Progenitor cell of endocrine pancreas (in vitro differentiated cells): Measurements from ENCODE around the gene BEND2. TPM values are rescaled to one million over a fixed set of nuclear protein-coding genes. Genes with fewer than 3 reads are reported as not detected.

Experiments
- DNase-seq: peaks from one replicate; pipeline ENCODE4 v3.0.0; 2021; ENCODE audit warnings: low spot score; ENCODE audit not compliant: unreplicated experiment
- H3K27ac Mint-ChIP-seq: 2 replicates; pipeline ENCODE4 v1.8.0; 2021; ENCODE audit warnings: mild to moderate bottlenecking, moderate library complexity, mixed read lengths
- H3K27me3 Mint-ChIP-seq: 2 replicates; pipeline ENCODE4 v1.8.0; 2021; ENCODE audit warnings: mixed read lengths
- H3K36me3 Mint-ChIP-seq: 2 replicates; pipeline ENCODE4 v1.8.0; 2022; ENCODE audit warnings: mixed read lengths; ENCODE audit not compliant: insufficient read depth
- H3K4me1 Mint-ChIP-seq: 2 replicates; pipeline ENCODE4 v1.8.0; 2021; ENCODE audit warnings: low read depth, mixed read lengths
- H3K4me3 Mint-ChIP-seq: 2 replicates; pipeline ENCODE4 v1.8.0; 2021; ENCODE audit warnings: low read depth, mild to moderate bottlenecking, moderate library complexity, mixed read lengths
- H3K9me3 Mint-ChIP-seq: 2 replicates; pipeline ENCODE4 v1.8.0; 2021; ENCODE audit warnings: low read depth, mixed read lengths
- total RNA-seq: library from RNA; stranded (reverse); gene quantifications from 2 replicates; pipeline ENCODE4 v1.2.1, GENCODE V29; 2021
- TF ChIP-seq, protein P1 (sequence below): fragments of 200-600 bp; sonication (generic); IDR thresholded peaks from one replicate; pipeline ENCODE4 v1.5.0; 2021; ENCODE audit warnings: antibody characterized with exemption, mild to moderate bottlenecking; ENCODE audit not compliant: unreplicated experiment

Gene BEND2
- total RNA-seq, 1 donor from 2014 or later, result not detected

DNA sequence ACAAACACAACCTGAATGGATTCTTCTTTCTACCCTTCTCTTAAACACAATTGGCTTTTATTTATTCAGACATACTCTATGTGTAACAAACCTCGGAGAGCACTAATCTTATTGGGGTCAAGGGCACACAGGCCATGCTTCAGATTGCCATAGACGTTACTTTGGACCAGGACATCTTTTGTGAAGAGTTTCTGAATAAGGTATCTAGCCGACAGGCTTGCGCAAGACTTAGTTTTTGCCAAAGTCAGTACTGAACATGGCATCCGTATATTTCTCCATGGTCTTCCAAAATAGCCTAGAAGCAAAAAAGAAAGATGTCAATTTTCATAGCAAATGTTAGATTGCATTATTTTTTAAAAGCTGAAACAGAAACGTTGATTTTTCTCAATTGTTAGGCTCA, 49.8 kb downstream of the BEND2 start:
- H3K4me1 Mint-ChIP-seq, result no peaks in the 10 kb centered on the region
- no peaks in the 10 kb centered on the region for H3K36me3 Mint-ChIP-seq
- no peak for DNase-seq
- H3K4me3 Mint-ChIP-seq, result no peak overlapping the region
- H3K9me3 Mint-ChIP-seq, result no peaks in the 10 kb centered on the region
- TF ChIP-seq, protein P1, sequence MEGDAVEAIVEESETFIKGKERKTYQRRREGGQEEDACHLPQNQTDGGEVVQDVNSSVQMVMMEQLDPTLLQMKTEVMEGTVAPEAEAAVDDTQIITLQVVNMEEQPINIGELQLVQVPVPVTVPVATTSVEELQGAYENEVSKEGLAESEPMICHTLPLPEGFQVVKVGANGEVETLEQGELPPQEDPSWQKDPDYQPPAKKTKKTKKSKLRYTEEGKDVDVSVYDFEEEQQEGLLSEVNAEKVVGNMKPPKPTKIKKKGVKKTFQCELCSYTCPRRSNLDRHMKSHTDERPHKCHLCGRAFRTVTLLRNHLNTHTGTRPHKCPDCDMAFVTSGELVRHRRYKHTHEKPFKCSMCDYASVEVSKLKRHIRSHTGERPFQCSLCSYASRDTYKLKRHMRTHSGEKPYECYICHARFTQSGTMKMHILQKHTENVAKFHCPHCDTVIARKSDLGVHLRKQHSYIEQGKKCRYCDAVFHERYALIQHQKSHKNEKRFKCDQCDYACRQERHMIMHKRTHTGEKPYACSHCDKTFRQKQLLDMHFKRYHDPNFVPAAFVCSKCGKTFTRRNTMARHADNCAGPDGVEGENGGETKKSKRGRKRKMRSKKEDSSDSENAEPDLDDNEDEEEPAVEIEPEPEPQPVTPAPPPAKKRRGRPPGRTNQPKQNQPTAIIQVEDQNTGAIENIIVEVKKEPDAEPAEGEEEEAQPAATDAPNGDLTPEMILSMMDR, result no peak
- H3K27me3 Mint-ChIP-seq, result no peaks in the 10 kb centered on the region
- H3K27ac Mint-ChIP-seq, result no peak overlapping the region

DNA sequence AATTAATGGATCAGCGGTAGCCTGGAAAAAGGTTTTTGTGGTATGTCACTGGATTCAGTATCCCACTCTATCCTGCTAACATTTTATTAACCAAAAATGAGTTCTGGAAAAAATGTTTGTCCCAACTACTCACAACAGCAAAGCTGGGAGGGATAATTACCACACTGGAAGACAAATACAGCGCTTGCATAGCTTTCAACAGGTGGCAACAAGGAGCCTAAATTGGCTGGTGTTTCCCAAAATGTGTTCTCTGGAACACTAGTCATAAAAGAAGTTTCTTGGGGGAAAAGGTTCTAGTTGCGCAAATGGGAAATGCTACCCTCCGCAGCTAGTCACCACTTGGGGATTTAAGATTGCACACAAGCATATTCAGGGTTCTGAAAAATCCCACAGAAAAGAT, 54.6 kb downstream of the BEND2 start:
- no peaks in the 10 kb centered on the region for H3K4me1 Mint-ChIP-seq
- H3K9me3 Mint-ChIP-seq, result peaks cover 3% of the 10 kb centered on the region
- no peaks in the 10 kb centered on the region for H3K27me3 Mint-ChIP-seq
- no peak for DNase-seq
- TF ChIP-seq, protein P1, result no peak
- no peaks in the 10 kb centered on the region for H3K36me3 Mint-ChIP-seq
- H3K4me3 Mint-ChIP-seq, result no peak overlapping the region
- H3K27ac Mint-ChIP-seq, result no peak overlapping the region

DNA sequence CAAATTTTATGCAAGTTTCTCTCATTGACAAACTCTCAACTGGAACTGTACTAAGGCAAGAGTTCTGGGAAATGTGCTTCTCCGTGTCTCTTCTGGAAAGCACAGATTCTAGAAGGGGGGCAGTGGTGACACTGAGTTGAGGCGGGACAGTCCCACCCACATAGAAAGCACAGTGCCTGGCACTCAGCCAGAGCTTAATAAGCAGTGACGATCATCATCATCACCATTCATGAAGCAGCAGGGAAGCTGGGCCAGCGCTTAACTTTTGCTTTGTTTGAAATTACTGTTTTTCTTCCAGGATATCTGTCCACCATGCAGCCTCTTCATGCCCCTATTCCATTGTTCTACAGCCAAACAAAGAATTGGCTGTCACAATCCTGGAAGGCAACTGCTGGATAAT, 60.3 kb downstream of the BEND2 start:
- TF ChIP-seq, protein P1, result no peak
- no peaks in the 10 kb centered on the region for H3K27me3 Mint-ChIP-seq
- H3K9me3 Mint-ChIP-seq, result peaks cover 22% of the 10 kb centered on the region

DNA sequence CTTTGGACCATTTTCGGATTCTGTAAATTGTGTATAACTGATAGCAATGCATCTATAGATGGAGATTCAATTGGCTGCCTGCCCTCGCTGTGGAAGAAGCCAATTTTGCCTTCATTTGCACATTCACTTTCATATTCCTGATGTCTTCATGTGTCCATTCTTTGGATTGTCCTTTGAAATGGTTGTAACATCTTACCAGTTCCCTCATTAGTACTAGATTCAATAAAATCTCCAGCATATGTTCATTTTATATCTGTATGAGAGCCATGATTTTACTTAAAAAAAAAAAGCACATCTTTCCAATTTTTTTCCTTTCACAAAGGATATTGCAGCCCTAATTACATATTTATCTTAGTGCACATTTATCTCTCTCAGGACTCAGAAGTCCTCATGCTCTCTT, 61.7 kb downstream of the BEND2 start:
- no peak overlapping the region for H3K27ac Mint-ChIP-seq
- no peaks in the 10 kb centered on the region for H3K27me3 Mint-ChIP-seq
- H3K4me1 Mint-ChIP-seq, result no peaks in the 10 kb centered on the region
- H3K36me3 Mint-ChIP-seq, result no peaks in the 10 kb centered on the region
- peaks cover 21% of the 10 kb centered on the region for H3K9me3 Mint-ChIP-seq
- DNase-seq, result no peak
- TF ChIP-seq, protein P1, result no peak
- H3K4me3 Mint-ChIP-seq, result no peak overlapping the region

More for the DNA sequence above, 60.3 kb downstream of the BEND2 start:
- H3K27ac Mint-ChIP-seq, result no peak overlapping the region
- no peaks in the 10 kb centered on the region for H3K4me1 Mint-ChIP-seq
- no peaks in the 10 kb centered on the region for H3K36me3 Mint-ChIP-seq
- H3K4me3 Mint-ChIP-seq, result no peak overlapping the region
- no peak for DNase-seq

DNA sequence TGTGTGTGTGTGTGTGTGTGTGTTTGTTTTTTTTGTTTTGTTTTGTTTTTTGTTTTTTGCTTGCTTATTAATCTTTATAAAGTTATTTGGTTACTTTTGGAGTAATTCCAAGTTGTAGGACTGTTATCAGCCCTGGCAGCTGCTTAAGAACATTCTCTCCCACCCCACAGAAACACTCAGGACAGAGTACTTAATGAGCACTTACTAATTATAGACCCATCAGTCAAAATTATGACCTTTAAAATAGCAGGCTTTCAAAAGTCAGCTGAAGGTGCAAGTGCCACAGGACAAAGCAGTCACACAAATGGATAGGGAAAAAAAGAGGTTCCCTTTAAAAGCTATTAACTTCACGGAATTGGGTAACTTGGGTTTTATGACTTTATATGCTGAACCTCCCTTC, 69.0 kb downstream of the BEND2 start:
- no peak overlapping the region for H3K27ac Mint-ChIP-seq
- H3K4me3 Mint-ChIP-seq, result no peak overlapping the region
- DNase-seq, result no peak
- no peaks in the 10 kb centered on the region for H3K4me1 Mint-ChIP-seq
- TF ChIP-seq, protein P1, result no peak
- H3K36me3 Mint-ChIP-seq, result no peaks in the 10 kb centered on the region
- peaks cover 23% of the 10 kb centered on the region for H3K9me3 Mint-ChIP-seq
- H3K27me3 Mint-ChIP-seq, result no peaks in the 10 kb centered on the region
